Keratinocyte (primary cell): ENCODE results near the gene SMG9.

Experiments used
- EZH2 ChIP-seq: IDR thresholded peaks from one replicate; pipeline ENCODE4 v1.6.1; 2012; ENCODE audit warnings: inconsistent platforms, mild to moderate bottlenecking, low read length, moderate library complexity
- TF ChIP-seq, protein P1 (sequence below), 3 experiments: IDR thresholded peaks in 1 of 3; conservative IDR thresholded peaks in 1 of 3; optimal IDR thresholded peaks in 1 of 3; 2 replicates in 2 of 3; 3 replicates in 1 of 3; pipeline versions ENCODE3 to v1.5.1; 2011; ENCODE audit warnings: low read length in 3 of 3, mild to moderate bottlenecking in 3 of 3, moderate library complexity in 2 of 3, control low read depth in 1 of 3, inconsistent platforms in 1 of 3; ENCODE audit not compliant: insufficient read depth in 2 of 3; ENCODE audit errors: extremely low read depth in 1 of 3

DNA sequence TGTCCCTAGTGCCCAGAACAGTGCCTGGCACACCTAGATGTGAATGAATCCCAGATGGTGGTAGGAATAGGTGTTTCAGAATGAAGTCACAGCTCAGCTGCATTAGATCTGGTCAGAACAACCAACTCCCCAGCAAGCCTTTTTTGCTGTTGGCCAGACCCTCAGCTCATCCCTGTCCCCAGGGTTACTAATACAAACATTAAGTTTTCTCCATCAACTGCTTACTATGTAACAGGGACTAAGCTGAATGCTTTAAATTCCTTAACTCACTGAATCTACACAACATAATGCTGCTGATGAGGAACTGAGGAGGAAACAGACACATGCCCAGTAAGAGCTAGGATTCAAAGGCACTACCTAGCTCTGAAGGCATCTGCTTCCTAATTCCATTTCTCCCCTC, 18.8 kb downstream of the SMG9 start:
- TF ChIP-seq, protein P1, sequence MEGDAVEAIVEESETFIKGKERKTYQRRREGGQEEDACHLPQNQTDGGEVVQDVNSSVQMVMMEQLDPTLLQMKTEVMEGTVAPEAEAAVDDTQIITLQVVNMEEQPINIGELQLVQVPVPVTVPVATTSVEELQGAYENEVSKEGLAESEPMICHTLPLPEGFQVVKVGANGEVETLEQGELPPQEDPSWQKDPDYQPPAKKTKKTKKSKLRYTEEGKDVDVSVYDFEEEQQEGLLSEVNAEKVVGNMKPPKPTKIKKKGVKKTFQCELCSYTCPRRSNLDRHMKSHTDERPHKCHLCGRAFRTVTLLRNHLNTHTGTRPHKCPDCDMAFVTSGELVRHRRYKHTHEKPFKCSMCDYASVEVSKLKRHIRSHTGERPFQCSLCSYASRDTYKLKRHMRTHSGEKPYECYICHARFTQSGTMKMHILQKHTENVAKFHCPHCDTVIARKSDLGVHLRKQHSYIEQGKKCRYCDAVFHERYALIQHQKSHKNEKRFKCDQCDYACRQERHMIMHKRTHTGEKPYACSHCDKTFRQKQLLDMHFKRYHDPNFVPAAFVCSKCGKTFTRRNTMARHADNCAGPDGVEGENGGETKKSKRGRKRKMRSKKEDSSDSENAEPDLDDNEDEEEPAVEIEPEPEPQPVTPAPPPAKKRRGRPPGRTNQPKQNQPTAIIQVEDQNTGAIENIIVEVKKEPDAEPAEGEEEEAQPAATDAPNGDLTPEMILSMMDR (optimal IDR thresholded peaks at IDR 0.05 in 1 of 3, IDR thresholded peaks at IDR 0.05 in 1 of 3, conservative IDR thresholded peaks at IDR 0.05 in 1 of 3; ENCODE audit: extremely low read depth in 1 of 3, insufficient read depth in 2 of 3, low read length in 3 of 3) = no peak
- no peak for TF ChIP-seq EZH2
